SK-N-SH (cell line): ENCODE data around the gene PTCH2. TPM values are rescaled to one million over a fixed set of nuclear protein-coding genes. Genes with fewer than 3 reads are reported as not detected.
A peak's percentile ranks its signal among the peaks of the same experiment; 100 is the strongest.

ENCODE experiments used
- CTCF ChIA-PET: fragments of 300-600, 350-600 bp; formaldehyde crosslinking; extraction: SDS; loops from one replicate; lab custom pipeline; 2021; lab: Yijun Ruan, JAX
- POLR2A ChIA-PET: fragments of 350-600 bp; sonication (Branson Sonifier 250); formaldehyde crosslinking; extraction: SDS; loops from one replicate; lab custom pipeline; 2020; ENCODE audit warnings: antibody characterized with exemption, inconsistent platforms; lab: Yijun Ruan, JAX
- DNase-seq: peaks from one replicate; pipeline ENCODE4 v3.0.0; 2012
- H2AFZ ChIP-seq: fragments of 200-600 bp; sonication (generic); 2 replicates; pipeline ENCODE4 v1.8.1; 2016; ENCODE audit warnings: antibody characterized with exemption, mild to moderate bottlenecking, low read depth
- H3F3A ChIP-seq: fragments of 200-600 bp; sonication (generic); replicated peaks from 2 replicates; pipeline ENCODE3; 2016; ENCODE audit warnings: antibody characterized with exemption, mild to moderate bottlenecking; ENCODE audit not compliant: insufficient read depth
- H3K27ac ChIP-seq, 2 experiments: fragments of 200-500 bp in 1 of 2; fragments of 200-600 bp in 1 of 2; sonication (Bioruptor generic) in 1 of 2; sonication (generic), shearing (Covaris generic) in 1 of 2; 2 replicates each; pipeline versions ENCODE4 v1.5.1 to v1.6.1; 2014 to 2016; ENCODE audit warnings: low read depth in 2 of 2, inconsistent platforms in 1 of 2, low read length in 1 of 2, mild to moderate bottlenecking in 1 of 2, mixed read lengths in 1 of 2
- H3K27me3 ChIP-seq: fragments of 200-600 bp; sonication (generic), shearing (Covaris generic); 2 replicates; pipeline ENCODE4 v1.6.1; 2016; ENCODE audit warnings: mixed run types; ENCODE audit not compliant: insufficient read depth
- H3K36me3 ChIP-seq, 2 experiments: fragments of 200-500 bp in 1 of 2; fragments of 200-600 bp in 1 of 2; sonication (Bioruptor generic) in 1 of 2; sonication (generic) in 1 of 2; replicated peaks in 1 of 2; 2 replicates each; pipeline versions ENCODE3 to v1.5.1; 2014 to 2016; ENCODE audit warnings: low read length in 1 of 2, mild to moderate bottlenecking in 1 of 2; ENCODE audit not compliant: insufficient read depth in 2 of 2, control insufficient read depth in 1 of 2
- H3K4me1 ChIP-seq, 2 experiments: fragments of 200-500 bp in 1 of 2; fragments of 200-600 bp in 1 of 2; sonication (Bioruptor generic) in 1 of 2; sonication (generic), shearing (Covaris generic) in 1 of 2; 2 replicates each; pipeline versions ENCODE4 v1.5.1 to v1.6.1; 2014 to 2016; ENCODE audit warnings: low read depth in 1 of 2, low read length in 1 of 2, mixed run types in 1 of 2; ENCODE audit not compliant: insufficient read depth in 2 of 2, control insufficient read depth in 1 of 2
- H3K4me2 ChIP-seq: fragments of 200-600 bp; sonication (generic), shearing (Covaris generic); 2 replicates; pipeline ENCODE4 v1.6.1; 2017; ENCODE audit warnings: mixed run types
- H3K4me3 ChIP-seq, 2 experiments: fragments of 200-500 bp in 1 of 2; fragments of 200-600 bp in 1 of 2; sonication (Bioruptor generic) in 1 of 2; sonication (generic), shearing (Covaris generic) in 1 of 2; 2 replicates each; pipeline versions ENCODE4 v1.5.1 to v1.8.1; 2014 to 2016; ENCODE audit warnings: low read depth in 2 of 2, inconsistent platforms in 1 of 2, low read length in 1 of 2, mild to moderate bottlenecking in 1 of 2, mixed read lengths in 1 of 2, moderate library complexity in 1 of 2
- H3K79me2 ChIP-seq: fragments of 200-600 bp; sonication (generic); 2 replicates; pipeline ENCODE4 v1.8.1; 2017; ENCODE audit warnings: mild to moderate bottlenecking; ENCODE audit not compliant: insufficient read depth
- H3K9ac ChIP-seq: fragments of 200-600 bp; sonication (generic); 2 replicates; pipeline ENCODE4 v1.6.1; 2017; ENCODE audit warnings: mixed run types
- H3K9me2 ChIP-seq: fragments of 200-600 bp; sonication (generic); 2 replicates; pipeline ENCODE4 v1.6.1; 2017; ENCODE audit warnings: mixed run types
- H3K9me3 ChIP-seq: fragments of 200-600 bp; sonication (generic); 2 replicates; pipeline ENCODE4 v1.6.1; 2017; ENCODE audit warnings: mixed run types, mild to moderate bottlenecking, moderate library complexity
- H4K20me1 ChIP-seq: fragments of 200-600 bp; sonication (generic); 2 replicates; pipeline ENCODE4 v1.6.1; 2017; ENCODE audit warnings: mild to moderate bottlenecking, mixed run types; ENCODE audit not compliant: insufficient read depth
- CHD2 ChIP-seq: fragments of 150-350 bp; IDR thresholded peaks from 2 replicates; pipeline ENCODE4 v1.6.1; 2018; ENCODE audit warnings: low read length; ENCODE audit not compliant: partially characterized antibody
- EP300 ChIP-seq, 2 experiments: IDR thresholded peaks; 2 replicates each; pipeline versions ENCODE4 v1.4.0 to v1.6.1; 2012; ENCODE audit warnings: borderline replicate concordance in 1 of 2, low read depth in 1 of 2, low read length in 1 of 2
- GABPA ChIP-seq: IDR thresholded peaks from 2 replicates; pipeline ENCODE4 v1.4.0; 2012; ENCODE audit warnings: low read depth, mild to moderate bottlenecking
- NFIC ChIP-seq: IDR thresholded peaks from 2 replicates; pipeline ENCODE4 v1.4.0; 2012; ENCODE audit warnings: borderline replicate concordance
- RCOR1 ChIP-seq: fragments of 150-350 bp; IDR thresholded peaks from 2 replicates; pipeline ENCODE4 v1.6.1; 2017; ENCODE audit warnings: antibody characterized with exemption, low read length
- TCF12 ChIP-seq: IDR thresholded peaks from 2 replicates; pipeline ENCODE4 v1.4.0; 2012
- WGBS: methylation state at CpG from one replicate; pipeline ENCODE4 v1.1.6; 2017; ENCODE audit warnings: low lambda C conversion rate; 5-methylcytosine and 5-hydroxymethylcytosine counted together
- polyA plus RNA-seq, 3 experiments: library from polyadenylated mRNA; depleted of rRNA; stranded (reverse); fragments of >200 nt; gene quantifications; 2 replicates each; pipeline ENCODE4 v1.2.3, GENCODE V29; 2012
- TF ChIP-seq, protein P1 (sequence below): IDR thresholded peaks from 2 replicates; pipeline ENCODE4 v1.4.0; 2012; ENCODE audit warnings: low read depth, borderline replicate concordance
- TF ChIP-seq, protein P2 (sequence below): IDR thresholded peaks from 2 replicates; pipeline ENCODE4 v1.4.0; 2012; ENCODE audit warnings: low read depth
- TF ChIP-seq, protein P3 (sequence below): IDR thresholded peaks from 2 replicates; pipeline ENCODE4; 2012
- TF ChIP-seq, protein P4 (sequence below): fragments of 150-350 bp; IDR thresholded peaks from 2 replicates; pipeline ENCODE4 v1.6.1; 2016; ENCODE audit warnings: mild to moderate bottlenecking, low read depth, low read length

PTCH2 gene
- polyA plus RNA-seq, 1 of the 3 experiments (the other 2 are of a cell fraction), result 1.2 TPM

DNA sequence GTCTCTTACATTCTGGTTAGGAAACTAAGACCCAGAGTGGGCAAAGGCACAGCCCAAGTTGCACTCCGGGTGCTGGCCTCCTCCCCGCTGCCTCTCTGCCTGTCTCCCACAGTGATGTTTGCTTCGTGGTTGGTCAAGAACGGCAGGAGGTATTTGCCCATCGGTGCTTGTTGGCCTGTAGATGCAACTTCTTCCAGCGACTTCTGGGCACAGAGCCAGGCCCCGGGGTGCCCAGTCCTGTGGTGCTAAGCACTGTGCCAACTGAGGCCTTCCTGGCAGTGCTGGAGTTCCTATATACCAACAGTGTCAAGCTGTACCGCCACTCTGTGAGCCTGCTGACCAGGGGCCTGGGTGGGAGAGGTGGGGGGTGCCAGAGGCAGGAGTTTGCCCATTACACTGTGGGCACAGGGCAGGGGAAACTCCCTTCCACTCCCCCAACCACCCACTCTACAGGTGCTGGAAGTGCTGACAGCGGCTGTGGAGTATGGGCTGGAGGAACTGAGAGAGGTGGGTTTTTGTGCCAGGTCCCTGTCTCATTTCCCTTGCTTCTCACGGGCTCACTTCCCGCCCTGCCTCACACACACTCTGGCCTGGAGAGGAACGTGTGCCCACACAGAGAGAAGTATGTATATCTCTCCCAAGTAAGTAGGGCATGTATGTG lies 32.8 kb downstream of the PTCH2 start:
- H3K9me3 ChIP-seq, result no peaks in the 10 kb centered on the region
- ChIA-PET CTCF (interaction anchor here (2.4 kb wide), 1 partner anchor 10 kb away, joined by 11 read pairs; the partner anchor contains the start of gene PLK3), POLR2A (interaction anchor here (1.0 to 3.1 kb wide), 3 partner anchors 9 to 35 kb away, joined by 3 to 29 read pairs (median 22); partner anchors contain the start of genes PLK3 and RPS8)
- peaks cover 48% of the 10 kb centered on the region for H3K79me2 ChIP-seq
- H3K4me2 ChIP-seq, result peak overlapping the region; percentile 76
- H3K4me3 ChIP-seq, result peak overlapping the region; percentile 43 to 54; a peak in 3 of 4 replicates
- whole genome bisulfite sequencing, result 80% methylated on average over 4 of the region's 12 CpGs
- H3K36me3 ChIP-seq, result peaks cover 20 to 35% of the 10 kb centered on the region in 2 experiments
- H3K9me2 ChIP-seq, result no peaks in the 10 kb centered on the region
- peaks cover 67% of the 10 kb centered on the region for H3F3A ChIP-seq
- TF ChIP-seq, protein P1, sequence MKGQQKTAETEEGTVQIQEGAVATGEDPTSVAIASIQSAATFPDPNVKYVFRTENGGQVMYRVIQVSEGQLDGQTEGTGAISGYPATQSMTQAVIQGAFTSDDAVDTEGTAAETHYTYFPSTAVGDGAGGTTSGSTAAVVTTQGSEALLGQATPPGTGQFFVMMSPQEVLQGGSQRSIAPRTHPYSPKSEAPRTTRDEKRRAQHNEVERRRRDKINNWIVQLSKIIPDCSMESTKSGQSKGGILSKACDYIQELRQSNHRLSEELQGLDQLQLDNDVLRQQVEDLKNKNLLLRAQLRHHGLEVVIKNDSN, result no peak
- TF ChIP-seq, protein P2, sequence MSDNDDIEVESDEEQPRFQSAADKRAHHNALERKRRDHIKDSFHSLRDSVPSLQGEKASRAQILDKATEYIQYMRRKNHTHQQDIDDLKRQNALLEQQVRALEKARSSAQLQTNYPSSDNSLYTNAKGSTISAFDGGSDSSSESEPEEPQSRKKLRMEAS, result peak; percentile 32
- peak in 1 of 2 experiments; percentile 28; a peak in 1 of 4 replicates for TF ChIP-seq EP300 (IDR thresholded peaks at IDR 0.05; ENCODE audit: borderline replicate concordance in 1 of 2, low read depth in 1 of 2, low read length in 1 of 2)
- TF ChIP-seq CHD2, result no peak
- TF ChIP-seq RCOR1, result no peak
- TF ChIP-seq, protein P3, sequence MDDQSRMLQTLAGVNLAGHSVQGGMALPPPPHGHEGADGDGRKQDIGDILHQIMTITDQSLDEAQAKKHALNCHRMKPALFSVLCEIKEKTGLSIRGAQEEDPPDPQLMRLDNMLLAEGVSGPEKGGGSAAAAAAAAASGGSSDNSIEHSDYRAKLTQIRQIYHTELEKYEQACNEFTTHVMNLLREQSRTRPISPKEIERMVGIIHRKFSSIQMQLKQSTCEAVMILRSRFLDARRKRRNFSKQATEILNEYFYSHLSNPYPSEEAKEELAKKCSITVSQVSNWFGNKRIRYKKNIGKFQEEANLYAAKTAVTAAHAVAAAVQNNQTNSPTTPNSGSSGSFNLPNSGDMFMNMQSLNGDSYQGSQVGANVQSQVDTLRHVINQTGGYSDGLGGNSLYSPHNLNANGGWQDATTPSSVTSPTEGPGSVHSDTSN, result peak; percentile 14; the same call in 1 of the 2 replicates
- TF ChIP-seq NFIC, result peak; percentile 92
- peak; percentile 57; the same call in 1 of the 2 replicates for TF ChIP-seq TCF12
- TF ChIP-seq, all 33 proteins: peak for 5
- Histone ChIP-seq H2AFZ (no peak overlapping the region), H3K4me1 (peaks cover 56 to 82% of the 10 kb centered on the region in 2 experiments; a peak in 3 of 4 replicates), H3K27me3 (no peaks in the 10 kb centered on the region), H3K9ac (peak overlapping the region; percentile 94), H4K20me1 (no peaks in the 10 kb centered on the region), H3K27ac (peak overlapping the region; percentile 94 to 100)
- DNase-seq, result no peak

DNA sequence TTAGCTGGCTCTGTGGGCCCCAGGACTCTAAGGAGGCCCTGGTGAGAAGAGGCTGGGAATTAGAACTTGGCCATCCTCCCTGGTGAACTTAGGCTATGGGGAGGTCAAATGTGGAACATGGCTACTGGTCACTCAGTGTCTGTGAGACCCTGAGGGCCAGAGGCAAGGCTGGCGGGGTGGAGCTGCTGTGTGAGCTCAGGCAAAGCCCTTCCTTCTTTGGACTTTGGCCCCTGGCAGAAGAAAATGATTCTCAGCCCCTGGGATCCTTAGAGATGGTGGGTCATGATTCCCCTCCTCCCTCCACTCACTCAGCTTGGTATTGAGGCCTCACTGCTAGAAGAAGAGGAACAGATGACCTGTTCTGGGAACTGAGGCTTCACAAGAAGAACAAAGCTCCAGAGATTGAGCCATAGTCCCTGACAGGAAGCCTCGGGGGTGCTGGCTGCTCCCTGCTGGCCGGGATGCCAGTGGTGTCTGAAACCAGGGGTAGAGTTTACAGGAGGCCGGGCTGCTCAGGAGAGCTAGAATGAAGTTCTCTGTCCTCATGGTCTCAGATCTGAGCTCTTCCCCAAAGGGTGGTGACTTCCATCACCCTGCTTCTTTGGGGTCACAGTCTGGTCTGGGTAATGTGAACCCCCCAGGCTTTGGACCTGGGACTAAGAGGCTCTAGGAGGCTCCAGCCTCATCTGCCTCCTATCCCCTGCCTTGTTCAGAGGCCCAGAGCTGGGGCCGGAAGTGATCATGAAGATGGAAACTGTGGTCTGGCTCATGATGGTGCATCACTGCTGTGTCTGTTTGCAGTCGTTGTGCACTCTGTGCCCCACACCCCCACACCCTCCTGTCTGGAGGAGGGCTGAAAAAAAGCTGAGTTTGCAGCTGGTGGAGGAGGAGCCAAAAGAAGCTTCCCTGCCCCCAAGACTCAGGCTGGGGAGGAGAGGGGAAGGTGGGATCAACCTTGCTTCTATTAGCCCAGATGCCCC lies 33.8 kb downstream of the PTCH2 start:
- no peak for DNase-seq
- Histone ChIP-seq H3K36me3 (peaks cover 20 to 34% of the 10 kb centered on the region in 2 experiments), H3K4me1 (peaks cover 56 to 85% of the 10 kb centered on the region in 2 experiments; a peak in 3 of 4 replicates), H2AFZ (no peak overlapping the region), H3K9ac (peak overlapping the region; percentile 94), H3K27ac (peak overlapping the region; percentile 94 to 100), H3K4me2 (peak overlapping the region; percentile 76), H3K27me3 (no peaks in the 10 kb centered on the region), H3K4me3 (peak overlapping the region; percentile 43 to 54), H4K20me1 (no peaks in the 10 kb centered on the region), H3F3A (peaks cover 67% of the 10 kb centered on the region), H3K9me3 (no peaks in the 10 kb centered on the region), H3K9me2 (no peaks in the 10 kb centered on the region), H3K79me2 (peaks cover 58% of the 10 kb centered on the region)
- TF ChIP-seq, protein P4, sequence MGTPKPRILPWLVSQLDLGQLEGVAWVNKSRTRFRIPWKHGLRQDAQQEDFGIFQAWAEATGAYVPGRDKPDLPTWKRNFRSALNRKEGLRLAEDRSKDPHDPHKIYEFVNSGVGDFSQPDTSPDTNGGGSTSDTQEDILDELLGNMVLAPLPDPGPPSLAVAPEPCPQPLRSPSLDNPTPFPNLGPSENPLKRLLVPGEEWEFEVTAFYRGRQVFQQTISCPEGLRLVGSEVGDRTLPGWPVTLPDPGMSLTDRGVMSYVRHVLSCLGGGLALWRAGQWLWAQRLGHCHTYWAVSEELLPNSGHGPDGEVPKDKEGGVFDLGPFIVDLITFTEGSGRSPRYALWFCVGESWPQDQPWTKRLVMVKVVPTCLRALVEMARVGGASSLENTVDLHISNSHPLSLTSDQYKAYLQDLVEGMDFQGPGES, result no peak
- peak; percentile 13; the same call in 1 of the 2 replicates for TF ChIP-seq GABPA
- POLR2A ChIA-PET, result interaction anchor here (1.0 to 3.2 kb wide), 6 partner anchors 9 to 177 kb away, joined by 3 to 29 read pairs (median 11); partner anchors contain the start of genes EIF2B3, PLK3 and RPS8
- WGBS, result 55% methylated on average over 6 of the region's 6 CpGs
- CTCF ChIA-PET, result interaction anchor here (0.6 to 2.4 kb wide), 7 partner anchors 9 to 202 kb away, joined by 3 to 11 read pairs (median 4); partner anchors contain the start of genes HECTD3, PLK3 and RPS8
